Activated T-cell treated with anti-CD3 and anti-CD28 coated beads for 24 hours (primary cell): ENCODE measurements around the gene PCDHGB2.
"Not testable (repeated sequence)": the region's sequence is repeated elsewhere in the genome, so short reads cannot be mapped to it uniquely, and the experiment has no call there.

Experiments used
- DNase-seq: peaks from one replicate; pipeline ENCODE4 v3.0.0-alpha.2; 2020; ENCODE audit warnings: low read depth

PCDHGB2 gene

GRCh38 chr5:141384471-141385267 lies 24.9 kb downstream of the PCDHGB2 start:
- no peak for DNase-seq

- DNase-seq = not testable (repeated sequence)
Measured at GRCh38 chr5:141387557-141388311, 27.9 kb downstream of the PCDHGB2 start, which contains the start of gene PCDHGB4. TSS of gene PCDHGB4 (plus strand) at chr5:141387698. CDS start at chr5:141387885, 187 bp downstream.

GRCh38 chr5:141388661-141389060 lies 28.9 kb downstream of the PCDHGB2 start:
- no peak for DNase-seq

GRCh38 chr5:141389153-141390042 lies 29.6 kb downstream of the PCDHGB2 start:
- DNase-seq = no peak

- DNase-seq = no peak
Measured at GRCh38 chr5:141392429-141393198, 32.8 kb downstream of the PCDHGB2 start, which contains the start of gene PCDHGA8. TSS of gene PCDHGA8 (plus strand) at chr5:141392633. CDS start at chr5:141392814, 181 bp downstream.

GRCh38 chr5:141393267-141393666 lies 33.5 kb downstream of the PCDHGB2 start:
- no peak for DNase-seq

DNA sequence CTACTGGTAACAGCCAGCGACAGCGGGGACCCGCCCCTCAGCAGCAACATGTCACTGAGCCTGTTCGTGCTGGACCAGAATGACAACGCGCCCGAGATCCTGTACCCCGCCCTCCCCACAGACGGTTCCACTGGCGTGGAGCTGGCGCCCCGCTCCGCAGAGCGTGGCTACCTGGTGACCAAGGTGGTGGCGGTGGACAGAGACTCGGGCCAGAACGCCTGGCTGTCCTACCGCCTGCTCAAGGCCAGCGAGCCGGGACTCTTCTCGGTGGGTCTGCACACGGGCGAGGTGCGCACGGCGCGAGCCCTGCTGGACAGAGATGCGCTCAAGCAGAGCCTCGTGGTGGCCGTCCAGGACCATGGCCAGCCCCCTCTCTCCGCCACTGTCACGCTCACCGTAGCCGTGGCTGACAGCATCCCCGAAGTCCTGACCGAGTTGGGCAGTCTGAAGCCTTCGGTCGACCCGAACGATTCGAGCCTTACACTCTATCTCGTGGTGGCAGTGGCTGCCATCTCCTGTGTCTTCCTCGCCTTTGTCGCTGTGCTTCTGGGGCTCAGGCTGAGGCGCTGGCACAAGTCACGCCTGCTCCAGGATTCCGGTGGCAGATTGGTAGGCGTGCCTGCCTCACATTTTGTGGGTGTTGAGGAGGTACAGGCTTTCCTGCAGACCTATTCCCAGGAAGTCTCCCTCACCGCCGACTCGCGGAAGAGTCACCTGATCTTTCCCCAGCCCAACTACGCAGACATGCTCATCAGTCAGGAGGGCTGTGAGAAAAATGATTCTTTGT lies 34.8 kb downstream of the PCDHGB2 start:
- not testable (repeated sequence) for DNase-seq

- peak; percentile 27 for DNase-seq
Measured at GRCh38 chr5:141397756-141398551, 38.2 kb downstream of the PCDHGB2 start, which contains the start of gene PCDHGB5. TSS of gene PCDHGB5 (plus strand) at chr5:141397947. CDS start at chr5:141398128, 181 bp downstream.

DNA sequence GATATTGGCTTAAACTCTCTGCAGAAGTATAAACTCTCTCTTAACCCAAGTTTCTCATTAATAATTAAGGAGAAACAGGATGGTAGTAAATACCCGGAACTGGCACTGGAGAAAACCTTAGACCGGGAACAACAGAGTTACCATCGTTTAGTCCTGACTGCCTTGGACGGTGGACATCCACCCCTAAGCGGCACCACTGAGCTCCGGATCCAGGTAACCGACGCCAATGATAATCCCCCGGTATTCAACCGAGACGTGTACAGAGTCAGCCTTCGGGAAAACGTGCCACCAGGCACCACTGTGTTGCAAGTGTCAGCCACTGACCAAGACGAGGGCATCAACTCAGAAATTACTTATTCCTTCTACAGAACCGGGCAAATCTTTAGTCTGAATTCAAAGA lies 38.8 kb downstream of the PCDHGB2 start:
- DNase-seq = no peak

DNA sequence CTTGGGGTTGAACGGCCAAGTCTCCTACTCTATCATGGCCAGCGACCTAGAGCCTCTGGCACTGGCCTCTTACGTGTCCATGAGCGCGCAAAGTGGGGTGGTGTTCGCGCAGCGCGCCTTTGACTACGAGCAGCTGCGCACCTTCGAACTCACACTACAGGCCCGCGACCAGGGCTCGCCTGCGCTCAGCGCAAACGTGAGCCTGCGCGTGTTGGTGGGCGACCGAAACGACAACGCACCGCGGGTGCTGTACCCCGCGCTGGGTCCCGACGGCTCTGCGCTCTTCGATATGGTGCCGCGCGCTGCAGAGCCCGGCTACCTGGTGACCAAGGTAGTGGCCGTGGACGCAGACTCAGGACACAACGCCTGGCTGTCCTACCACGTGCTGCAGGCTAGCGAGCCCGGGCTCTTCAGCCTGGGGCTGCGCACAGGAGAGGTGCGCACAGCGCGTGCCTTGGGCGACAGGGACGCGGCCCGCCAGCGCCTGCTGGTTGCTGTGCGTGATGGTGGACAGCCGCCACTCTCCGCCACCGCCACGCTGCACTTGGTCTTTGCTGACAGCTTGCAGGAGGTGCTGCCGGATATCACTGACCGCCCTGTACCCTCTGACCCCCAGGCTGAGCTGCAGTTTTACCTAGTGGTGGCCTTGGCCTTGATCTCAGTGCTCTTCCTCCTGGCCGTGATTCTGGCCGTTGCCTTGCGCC lies 39.9 kb downstream of the PCDHGB2 start:
- DNase-seq = no peak

GRCh38 chr5:141402553-141403243 lies 42.9 kb downstream of the PCDHGB2 start, which contains the start of gene PCDHGA9:
TSS of gene PCDHGA9 (plus strand) at chr5:141402778. CDS start at chr5:141402953, 175 bp downstream.
- DNase-seq = no peak

GRCh38 chr5:141403387-141403786 lies 43.6 kb downstream of the PCDHGB2 start:
- no peak for DNase-seq

DNA sequence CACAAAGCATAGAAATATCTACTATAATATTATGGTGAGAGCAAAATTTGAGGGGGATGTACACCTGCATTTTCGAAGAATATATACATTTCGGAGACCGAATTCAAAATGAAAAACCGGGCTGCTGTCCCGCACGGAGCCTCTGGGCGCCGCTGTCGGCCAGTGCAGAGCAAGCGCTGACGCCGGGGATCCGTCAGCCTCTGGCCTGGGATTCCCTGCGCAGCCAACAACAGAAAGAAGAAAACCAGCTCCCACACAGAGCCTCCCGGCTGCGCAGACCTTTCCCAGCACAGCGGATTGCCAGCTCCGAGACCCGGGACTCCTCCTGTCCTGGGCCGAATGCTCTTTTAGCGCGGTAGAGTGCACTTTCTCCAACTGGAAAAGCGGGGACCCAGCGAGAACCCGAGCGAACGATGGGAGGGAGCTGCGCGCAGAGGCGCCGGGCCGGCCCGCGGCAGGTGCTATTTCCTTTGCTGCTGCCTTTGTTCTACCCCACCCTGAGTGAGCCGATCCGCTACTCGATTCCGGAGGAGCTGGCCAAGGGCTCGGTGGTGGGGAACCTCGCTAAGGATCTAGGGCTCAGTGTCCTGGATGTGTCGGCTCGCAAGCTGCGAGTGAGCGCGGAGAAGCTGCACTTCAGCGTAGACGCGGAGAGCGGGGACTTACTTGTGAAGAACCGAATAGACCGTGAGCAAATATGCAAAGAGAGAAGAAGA lies 48.2 kb downstream of the PCDHGB2 start, which contains the start of gene PCDHGB6:
PCDHGB6 (plus strand) TSS at position 232 of the 716 bp plus-strand sequence; CDS start at position 414, 182 bp downstream.
- DNase-seq = peak; percentile 24

GRCh38 chr5:141409598-141410306 lies 50.0 kb downstream of the PCDHGB2 start:
- DNase-seq = no peak

DNA sequence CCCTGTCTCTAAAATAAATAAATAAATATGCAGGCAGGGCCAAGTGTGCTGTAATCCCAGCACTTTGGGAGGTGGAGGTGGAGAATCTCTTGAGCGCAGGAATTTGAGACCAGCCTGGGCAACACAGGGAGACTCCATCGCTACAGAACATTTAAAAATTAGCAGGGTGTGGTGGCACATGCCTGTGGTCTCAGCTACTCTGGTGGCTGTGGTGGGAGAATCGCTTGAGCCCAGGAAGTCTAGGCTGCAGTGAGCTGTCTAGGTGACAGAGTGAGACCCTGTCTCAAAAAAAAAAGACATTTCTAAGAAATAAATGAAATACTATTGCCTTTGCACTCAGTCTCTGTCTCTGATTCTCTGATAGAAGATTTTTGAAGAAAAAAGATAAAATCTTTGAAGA lies 51.8 kb downstream of the PCDHGB2 start:
- DNase-seq = no peak
